Activated T-helper 17 cell treated with anti-CD3 and anti-CD28 coated beads, Interleukin-2, amount 50 U/mL, for 72 hours (primary cell): ENCODE data around the gene GRID1. TPM values are rescaled to one million over a fixed set of nuclear protein-coding genes. Genes with fewer than 3 reads are reported as not detected.

ENCODE experiments used
- ATAC-seq: fragments of 150-1000 bp; cut with Tn5 transposase; replicated peaks from 2 replicates; pipeline ENCODE4 v1.10.0; 2021; ENCODE audit warnings: mild to moderate bottlenecking, moderate library complexity
- H3K27ac Mint-ChIP-seq: one replicate; pipeline ENCODE4 v1.8.0; 2022; ENCODE audit warnings: mixed read lengths
- H3K27me3 Mint-ChIP-seq: one replicate; pipeline ENCODE4 v1.8.0; 2022; ENCODE audit warnings: mixed read lengths
- H3K36me3 Mint-ChIP-seq: one replicate; pipeline ENCODE4 v1.8.0; 2022; ENCODE audit warnings: low read depth, mild to moderate bottlenecking, mixed read lengths
- H3K4me1 Mint-ChIP-seq: one replicate; pipeline ENCODE4 v1.8.0; 2022; ENCODE audit warnings: mixed read lengths
- H3K4me3 Mint-ChIP-seq: one replicate; pipeline ENCODE4 v1.8.0; 2022; ENCODE audit warnings: mild to moderate bottlenecking, mixed read lengths
- H3K9me3 Mint-ChIP-seq: one replicate; pipeline ENCODE4 v1.8.0; 2022; ENCODE audit warnings: mixed read lengths
- total RNA-seq, 2 donors: library from RNA; stranded (reverse); gene quantifications; one replicate each; pipeline ENCODE4 v1.2.3, GENCODE V29; 2022

The GRID1 gene
- total RNA-seq, 2 donors from 2014 or later: not detected

GRCh38 chr10:86004337-86004736, 362.3 kb downstream of the GRID1 start:
- Mint-ChIP-seq H3K27me3 (peaks cover 9% of the 10 kb centered on the region), H3K9me3 (no peaks in the 10 kb centered on the region), H3K27ac (no peak overlapping the region), H3K4me3 (no peak overlapping the region), H3K4me1 (no peaks in the 10 kb centered on the region), H3K36me3 (no peaks in the 10 kb centered on the region)
- no peak for ATAC-seq

- Mint-ChIP-seq H3K27me3 (peaks cover 11% of the 10 kb centered on the region), H3K4me3 (no peak overlapping the region), H3K9me3 (no peaks in the 10 kb centered on the region), H3K36me3 (no peaks in the 10 kb centered on the region), H3K27ac (no peak overlapping the region), H3K4me1 (no peaks in the 10 kb centered on the region)
- ATAC-seq: no peak
These were observed 363.4 kb downstream of the GRID1 start for GRCh38 chr10:86003201-86003621.

- H3K36me3 Mint-ChIP-seq: no peaks in the 10 kb centered on the region
- no peak overlapping the region for H3K27ac Mint-ChIP-seq
- H3K4me1 Mint-ChIP-seq: no peaks in the 10 kb centered on the region
- peaks cover 11% of the 10 kb centered on the region for H3K27me3 Mint-ChIP-seq
- no peak overlapping the region for H3K4me3 Mint-ChIP-seq
- ATAC-seq: no peak
- no peaks in the 10 kb centered on the region for H3K9me3 Mint-ChIP-seq
These were observed 365.1 kb downstream of the GRID1 start for GRCh38 chr10:86001521-86001920.

GRCh38 chr10:85997544-85997943, 369.1 kb downstream of the GRID1 start:
- no peaks in the 10 kb centered on the region for H3K4me1 Mint-ChIP-seq
- ATAC-seq: no peak
- no peaks in the 10 kb centered on the region for H3K9me3 Mint-ChIP-seq
- no peaks in the 10 kb centered on the region for H3K36me3 Mint-ChIP-seq
- H3K27ac Mint-ChIP-seq: no peak overlapping the region
- H3K27me3 Mint-ChIP-seq: peaks cover 10% of the 10 kb centered on the region
- H3K4me3 Mint-ChIP-seq: no peak overlapping the region

- Mint-ChIP-seq H3K4me1 (no peaks in the 10 kb centered on the region), H3K9me3 (no peaks in the 10 kb centered on the region)
- ATAC-seq: no peak
These were observed 370.8 kb downstream of the GRID1 start for GRCh38 chr10:85995791-85996190.

GRCh38 chr10:85993840-85994507, 372.6 kb downstream of the GRID1 start:
- no peak overlapping the region for H3K4me3 Mint-ChIP-seq
- no peaks in the 10 kb centered on the region for H3K4me1 Mint-ChIP-seq
- no peak overlapping the region for H3K27ac Mint-ChIP-seq
- H3K9me3 Mint-ChIP-seq: no peaks in the 10 kb centered on the region
- ATAC-seq: no peak
- peaks cover 6% of the 10 kb centered on the region for H3K27me3 Mint-ChIP-seq
- H3K36me3 Mint-ChIP-seq: no peaks in the 10 kb centered on the region

More at GRCh38 chr10:85995791-85996190, 370.8 kb downstream of the GRID1 start:
- peaks cover 6% of the 10 kb centered on the region for H3K27me3 Mint-ChIP-seq
- no peaks in the 10 kb centered on the region for H3K36me3 Mint-ChIP-seq
- H3K4me3 Mint-ChIP-seq: no peak overlapping the region
- no peak overlapping the region for H3K27ac Mint-ChIP-seq

GRCh38 chr10:85993140-85993539, 373.5 kb downstream of the GRID1 start:
- H3K36me3 Mint-ChIP-seq: no peaks in the 10 kb centered on the region

GRCh38 chr10:85992324-85992723, 374.3 kb downstream of the GRID1 start:
- no peak for ATAC-seq
- Mint-ChIP-seq H3K27ac (no peak overlapping the region), H3K36me3 (no peaks in the 10 kb centered on the region), H3K4me3 (no peak overlapping the region), H3K27me3 (peaks cover 14% of the 10 kb centered on the region), H3K9me3 (no peaks in the 10 kb centered on the region), H3K4me1 (no peaks in the 10 kb centered on the region)

More at GRCh38 chr10:85993140-85993539, 373.5 kb downstream of the GRID1 start:
- no peaks in the 10 kb centered on the region for H3K9me3 Mint-ChIP-seq
- no peaks in the 10 kb centered on the region for H3K4me1 Mint-ChIP-seq
- no peak overlapping the region for H3K4me3 Mint-ChIP-seq
- ATAC-seq: no peak
- peaks cover 7% of the 10 kb centered on the region for H3K27me3 Mint-ChIP-seq
- H3K27ac Mint-ChIP-seq: no peak overlapping the region

GRCh38 chr10:85986777-85987176, 379.8 kb downstream of the GRID1 start:
- no peak for ATAC-seq
- H3K4me1 Mint-ChIP-seq: no peaks in the 10 kb centered on the region
- no peaks in the 10 kb centered on the region for H3K9me3 Mint-ChIP-seq

GRCh38 chr10:85983051-85983450, 383.5 kb downstream of the GRID1 start:
- peaks cover 21% of the 10 kb centered on the region for H3K27me3 Mint-ChIP-seq
- no peaks in the 10 kb centered on the region for H3K36me3 Mint-ChIP-seq
- ATAC-seq: no peak
- H3K4me3 Mint-ChIP-seq: no peak overlapping the region
- no peak overlapping the region for H3K27ac Mint-ChIP-seq
- no peaks in the 10 kb centered on the region for H3K9me3 Mint-ChIP-seq
- H3K4me1 Mint-ChIP-seq: no peaks in the 10 kb centered on the region

More at GRCh38 chr10:85986777-85987176, 379.8 kb downstream of the GRID1 start:
- Mint-ChIP-seq H3K27ac (no peak overlapping the region), H3K27me3 (peaks cover 16% of the 10 kb centered on the region), H3K36me3 (no peaks in the 10 kb centered on the region), H3K4me3 (no peak overlapping the region)

- Mint-ChIP-seq H3K27ac (no peak overlapping the region), H3K36me3 (no peaks in the 10 kb centered on the region), H3K9me3 (no peaks in the 10 kb centered on the region), H3K4me3 (no peak overlapping the region), H3K4me1 (no peaks in the 10 kb centered on the region), H3K27me3 (peaks cover 15% of the 10 kb centered on the region)
- no peak for ATAC-seq
These were observed 387.0 kb downstream of the GRID1 start for GRCh38 chr10:85979598-85979997.

GRCh38 chr10:85978566-85979358, 387.8 kb downstream of the GRID1 start:
- H3K36me3 Mint-ChIP-seq: no peaks in the 10 kb centered on the region
- no peak overlapping the region for H3K27ac Mint-ChIP-seq
- ATAC-seq: no peak
- H3K27me3 Mint-ChIP-seq: peaks cover 11% of the 10 kb centered on the region
- no peaks in the 10 kb centered on the region for H3K4me1 Mint-ChIP-seq
- H3K9me3 Mint-ChIP-seq: no peaks in the 10 kb centered on the region
- no peak overlapping the region for H3K4me3 Mint-ChIP-seq

- ATAC-seq: no peak
- Mint-ChIP-seq H3K9me3 (no peaks in the 10 kb centered on the region), H3K4me1 (no peaks in the 10 kb centered on the region), H3K27me3 (peaks cover 11% of the 10 kb centered on the region), H3K36me3 (no peaks in the 10 kb centered on the region), H3K27ac (no peak overlapping the region), H3K4me3 (no peak overlapping the region)
These were observed 389.0 kb downstream of the GRID1 start for GRCh38 chr10:85977642-85978041.

GRCh38 chr10:85976267-85976793, 390.3 kb downstream of the GRID1 start:
- no peak for ATAC-seq
- no peaks in the 10 kb centered on the region for H3K4me1 Mint-ChIP-seq
- H3K27ac Mint-ChIP-seq: no peak overlapping the region
- H3K9me3 Mint-ChIP-seq: no peaks in the 10 kb centered on the region
- H3K4me3 Mint-ChIP-seq: no peak overlapping the region
- no peaks in the 10 kb centered on the region for H3K36me3 Mint-ChIP-seq
- H3K27me3 Mint-ChIP-seq: peaks cover 6% of the 10 kb centered on the region

- Mint-ChIP-seq H3K27me3 (no peaks in the 10 kb centered on the region), H3K4me1 (no peaks in the 10 kb centered on the region), H3K9me3 (peaks cover 5% of the 10 kb centered on the region), H3K27ac (no peak overlapping the region), H3K36me3 (no peaks in the 10 kb centered on the region), H3K4me3 (no peak overlapping the region)
- no peak for ATAC-seq
These were observed 395.1 kb downstream of the GRID1 start for GRCh38 chr10:85971494-85971893.
